Measurements from ENCODE around the gene CLRN2. TPM values are rescaled to one million over a fixed set of nuclear protein-coding genes. Genes with fewer than 3 reads are reported as not detected.

Gene CLRN2
- total RNA-seq, 4 donors from 2014 or later, result not detected

DNA sequence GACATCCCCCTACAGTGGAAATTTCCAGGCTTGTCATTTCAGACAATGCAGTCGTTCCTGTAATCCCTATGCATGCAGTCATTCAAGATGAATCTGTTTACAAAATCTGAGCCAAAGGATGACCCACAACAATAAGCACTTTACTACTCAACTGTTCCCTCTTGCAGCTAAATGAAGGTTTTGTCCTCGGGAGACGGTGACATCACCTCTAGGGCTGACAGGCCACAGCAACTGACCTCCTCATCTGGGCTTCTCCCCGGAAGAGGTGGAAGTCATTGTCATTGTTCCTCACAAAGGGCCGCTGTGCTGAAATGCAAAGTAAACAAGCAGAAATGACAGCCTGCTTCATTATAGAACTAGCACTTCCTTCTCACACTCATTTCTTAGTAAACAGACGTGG is 29.2 kb downstream of the CLRN2 start:
- DNase-seq, result no peak
- 11 to 17% methylated on average over 6 of the region's 6 CpGs for WGBS, 2 donors
- intact Hi-C loops (cut with DNase I), result no loop called here

DNA sequence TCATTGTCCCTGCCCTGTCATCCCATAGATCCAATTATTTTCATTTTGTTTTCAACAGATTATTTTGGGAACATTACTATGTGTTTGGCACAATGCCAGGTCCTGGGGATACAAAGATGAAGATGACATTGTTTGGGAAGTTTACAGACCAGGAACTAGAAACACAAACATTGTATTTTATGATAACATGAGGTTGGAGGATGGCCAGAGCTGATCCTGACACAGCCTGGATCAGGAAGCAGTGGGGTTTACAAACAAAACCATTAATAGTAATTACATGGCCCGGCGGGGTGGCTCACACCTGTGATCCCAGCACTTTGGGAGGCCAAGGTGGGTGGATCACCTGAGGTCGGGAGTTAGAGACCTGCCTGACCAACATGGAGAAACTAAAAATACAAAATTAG is 29.9 kb downstream of the CLRN2 start:
- intact Hi-C loops (cut with DNase I), result no loop called here
- Histone ChIP-seq H3K4me3 (no peak overlapping the region), H3K36me3 (no peaks in the 10 kb centered on the region), H3K27me3 (peaks cover 0 to 6% (median 0%) of the 10 kb centered on the region in 4 donors), H3K4me1 (peaks cover 0 to 5% (median 0%) of the 10 kb centered on the region in 3 donors), H3K9me3 (no peaks in the 10 kb centered on the region), H3K27ac (no peak overlapping the region)
- WGBS, 2 donors, result 34 to 38% methylated on average over 3 of the region's 3 CpGs
- TF ChIP-seq POLR2A (IDR thresholded peaks at IDR 0.05), result no peak
- no peak for DNase-seq

More for the DNA sequence above, 29.2 kb downstream of the CLRN2 start:
- no peaks in the 10 kb centered on the region for H3K9me3 ChIP-seq
- H3K4me3 ChIP-seq, result no peak overlapping the region
- peaks cover 0 to 6% (median 0%) of the 10 kb centered on the region in 4 donors for H3K27me3 ChIP-seq
- no peak for TF ChIP-seq CTCF (IDR thresholded peaks at IDR 0.05)
- no peak for TF ChIP-seq POLR2A (IDR thresholded peaks at IDR 0.05)
- no peak overlapping the region for H3K27ac ChIP-seq
- no peaks in the 10 kb centered on the region for H3K36me3 ChIP-seq
- H3K4me1 ChIP-seq, result no peaks in the 10 kb centered on the region

GRCh38 chr4:17545374-17546140 is 30.6 kb downstream of the CLRN2 start:
- no peak overlapping the region for H3K27ac ChIP-seq
- DNase-seq, result no peak
- TF ChIP-seq CTCF (IDR thresholded peaks at IDR 0.05), result no peak
- TF ChIP-seq POLR2A (IDR thresholded peaks at IDR 0.05), result no peak
- H3K27me3 ChIP-seq, result peaks cover 0 to 6% (median 0%) of the 10 kb centered on the region in 4 donors
- no peaks in the 10 kb centered on the region for H3K9me3 ChIP-seq
- no peaks in the 10 kb centered on the region for H3K36me3 ChIP-seq
- intact Hi-C loops (cut with DNase I), result no loop called here
- 68 to 75% methylated on average over 7 to 11 of the region's 11 CpGs for WGBS, 2 donors
- H3K4me3 ChIP-seq, result no peak overlapping the region
- H3K4me1 ChIP-seq, result peaks cover 0 to 5% (median 0%) of the 10 kb centered on the region in 3 donors

- DNase-seq, result no peak
- no peak for TF ChIP-seq CTCF (IDR thresholded peaks at IDR 0.05)
- no peak for TF ChIP-seq POLR2A (IDR thresholded peaks at IDR 0.05)
- H3K9me3 ChIP-seq, result no peaks in the 10 kb centered on the region
Observed at GRCh38 chr4:17546222-17546621, 31.3 kb downstream of the CLRN2 start.

DNA sequence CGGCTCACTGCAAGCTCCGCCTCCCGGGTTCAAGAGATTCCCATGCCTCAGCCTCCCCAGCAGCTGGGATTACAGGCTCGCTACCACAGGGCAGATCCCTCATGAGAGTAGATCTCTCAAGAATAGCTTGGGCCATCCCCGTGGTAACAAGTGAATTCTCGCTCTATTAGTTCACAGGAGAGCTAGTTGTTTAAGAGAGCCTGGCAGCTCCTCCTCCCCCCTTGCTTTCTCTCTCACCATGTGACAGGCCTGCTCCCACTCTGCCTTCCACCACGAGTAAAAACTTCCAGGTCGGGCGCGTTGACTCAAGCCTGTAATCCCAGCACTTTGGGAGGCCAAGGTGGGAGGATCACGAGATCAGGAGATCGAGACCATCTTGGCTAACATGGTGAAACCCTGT is 31.7 kb downstream of the CLRN2 start:
- 70 to 92% methylated on average over 2 to 8 of the region's 12 CpGs for WGBS, 2 donors

More at GRCh38 chr4:17546222-17546621, 31.3 kb downstream of the CLRN2 start:
- no peak overlapping the region for H3K27ac ChIP-seq
- H3K4me3 ChIP-seq, result no peak overlapping the region
- intact Hi-C loops (cut with DNase I), result no loop called here
- H3K27me3 ChIP-seq, result peaks cover 0 to 6% (median 0%) of the 10 kb centered on the region in 4 donors
- no peaks in the 10 kb centered on the region for H3K36me3 ChIP-seq
- 76 to 82% methylated on average over 10 of the region's 10 CpGs for WGBS, 2 donors
- peaks cover 0 to 5% (median 0%) of the 10 kb centered on the region in 3 donors for H3K4me1 ChIP-seq

More for the DNA sequence above, 31.7 kb downstream of the CLRN2 start:
- H3K27me3 ChIP-seq, result peaks cover 0 to 6% (median 0%) of the 10 kb centered on the region in 4 donors
- peaks cover 0 to 5% (median 0%) of the 10 kb centered on the region in 3 donors for H3K4me1 ChIP-seq
- no peak for DNase-seq
- intact Hi-C loops (cut with DNase I), result no loop called here
- no peak overlapping the region for H3K27ac ChIP-seq
- H3K36me3 ChIP-seq, result no peaks in the 10 kb centered on the region
- H3K4me3 ChIP-seq, result no peak overlapping the region
- TF ChIP-seq CTCF (IDR thresholded peaks at IDR 0.05), result no peak
- no peak for TF ChIP-seq POLR2A (IDR thresholded peaks at IDR 0.05)
- no peaks in the 10 kb centered on the region for H3K9me3 ChIP-seq
